Measurements from ENCODE around the gene RAPGEF3. TPM values are rescaled to one million over a fixed set of nuclear protein-coding genes. Genes with fewer than 3 reads are reported as not detected.

Gene RAPGEF3
- 3.4 and 8.2 TPM in 2 replicates for total RNA-seq

GRCh38 chr12:47758834-47759690, at the start of gene RAPGEF3:
Gene RAPGEF3, minus strand, starts transcription at chr12:47758880. Its CDS starts 324 bp downstream, at chr12:47758556.

GRCh38 chr12:47773062-47773857, 14.6 kb upstream of the RAPGEF3 start, which contains the start of gene SLC48A1:
Gene SLC48A1, plus strand, starts transcription at chr12:47773238. Its CDS starts 67 bp downstream, at chr12:47773305.

GRCh38 chr12:47725091-47725772, 33.4 kb downstream of the RAPGEF3 start, which contains the start of gene ENDOU:
Gene ENDOU, minus strand, starts transcription at chr12:47725490. Its CDS starts 77 bp downstream, at chr12:47725413.

GRCh38 chr12:47705566-47706425, 52.9 kb downstream of the RAPGEF3 start, which contains the start of gene RPAP3:
Gene RPAP3, minus strand, starts transcription at chr12:47706030. Its CDS starts 3,190 bp downstream, at chr12:47702840.

Other genes with a start within 250 kb of the RAPGEF3 start
- gene RPAP3, start 52.9 kb downstream of the RAPGEF3 start, total RNA-seq, result 10.1 and 17.9 TPM in 2 replicates
- not detected in 2 replicates for gene ENDOU, start 33.4 kb downstream of the RAPGEF3 start, total RNA-seq
- gene SLC48A1, start 14.4 kb upstream of the RAPGEF3 start, total RNA-seq, result 13.7 and 13.9 TPM in 2 replicates
- 10.9 and 17.6 TPM in 2 replicates for gene HDAC7, start 61.0 kb upstream of the RAPGEF3 start, total RNA-seq
- 5.5 and 10.0 TPM in 2 replicates for gene VDR, start 146.1 kb upstream of the RAPGEF3 start, total RNA-seq
- gene TMEM106C, start 204.7 kb upstream of the RAPGEF3 start, total RNA-seq, result 59.5 and 91.9 TPM in 2 replicates
- gene COL2A1, start 245.6 kb upstream of the RAPGEF3 start, total RNA-seq, result 0.48 and 0.64 TPM in 2 replicates